IMR-90 (cell line): ENCODE measurements around the gene TSGA10. TPM values are rescaled to one million over a fixed set of nuclear protein-coding genes. Genes with fewer than 3 reads are reported as not detected.

Experiments used
- ATAC-seq: fragments of 200-7000 bp; cut with Tn5 transposase; 2 replicates; pipeline ENCODE4 v1.9.1; 2020; ENCODE audit warnings: low read depth, mild to moderate bottlenecking, moderate library complexity
- BruUV-seq: library from RNA; stranded (reverse); fragments of 400-500 nt; replicated peaks from 2 replicates; lab custom pipeline; 2021; lab: Mats Ljungman, UMichigan
- CTCF ChIA-PET: fragments of 300-600 bp; formaldehyde crosslinking; extraction: SDS; loops from one replicate; lab custom pipeline; 2021; ENCODE audit warnings: antibody characterized with exemption; lab: Yijun Ruan, JAX
- POLR2A ChIA-PET: fragments of 300-600 bp; sonication (Branson Sonifier 250); formaldehyde crosslinking; loops from one replicate; lab custom pipeline; 2022; ENCODE audit warnings: antibody characterized with exemption; ENCODE audit not compliant: unreplicated experiment; lab: Charles Lee
- DNase-seq: peaks from one replicate; pipeline ENCODE4 v3.0.0; 2013
- H2AFZ ChIP-seq: replicated peaks from 2 replicates; pipeline ENCODE3; 2013; ENCODE audit warnings: low read length, mild to moderate bottlenecking; ENCODE audit not compliant: poor library complexity
- H2AK5ac ChIP-seq: 2 replicates; pipeline ENCODE4 v1.6.1; 2013; ENCODE audit warnings: low read depth, low read length, inconsistent platforms
- H2AK9ac ChIP-seq: replicated peaks from 2 replicates; pipeline ENCODE3; 2013; ENCODE audit warnings: mild to moderate bottlenecking, low read depth, low read length, moderate library complexity; ENCODE audit not compliant: poor library complexity
- H2BK120ac ChIP-seq: 2 replicates; pipeline ENCODE4 v1.6.1; 2013; ENCODE audit warnings: low read depth, low read length, inconsistent platforms
- H2BK15ac ChIP-seq: 3 replicates; pipeline ENCODE4 v1.6.1; 2013; ENCODE audit warnings: low read depth, low read length, inconsistent platforms
- H2BK20ac ChIP-seq: 2 replicates; pipeline ENCODE4 v1.6.1; 2013; ENCODE audit warnings: low read depth, mild to moderate bottlenecking, inconsistent platforms, low read length, moderate library complexity
- H2BK5ac ChIP-seq: 2 replicates; pipeline ENCODE4 v1.6.1; 2013; ENCODE audit warnings: mild to moderate bottlenecking, low read depth, low read length, inconsistent platforms; ENCODE audit not compliant: poor library complexity, severe bottlenecking
- H3K14ac ChIP-seq: replicated peaks from 2 replicates; pipeline ENCODE4 v1.6.1; 2013; ENCODE audit warnings: low read depth, low read length, inconsistent platforms
- H3K18ac ChIP-seq: 2 replicates; pipeline ENCODE4 v1.6.1; 2013; ENCODE audit warnings: low read depth, low read length, control low read depth
- H3K23ac ChIP-seq: 2 replicates; pipeline ENCODE4 v1.6.1; 2013; ENCODE audit warnings: low read depth, low read length, inconsistent platforms
- H3K27ac ChIP-seq: 2 replicates; pipeline ENCODE4 v1.5.1; 2013; ENCODE audit warnings: mild to moderate bottlenecking, control low read depth, low read length; ENCODE audit not compliant: insufficient read depth
- H3K27me3 ChIP-seq: 2 replicates; pipeline ENCODE4 v1.6.1; 2013; ENCODE audit warnings: low read length; ENCODE audit not compliant: control insufficient read depth, insufficient read depth
- H3K36me3 ChIP-seq: 2 replicates; pipeline ENCODE4 v1.6.1; 2013; ENCODE audit warnings: low read length, mixed read lengths; ENCODE audit not compliant: control insufficient read depth, insufficient read depth
- H3K4ac ChIP-seq: 2 replicates; pipeline ENCODE4 v1.6.1; 2013; ENCODE audit warnings: low read depth, low read length, inconsistent platforms
- H3K4me1 ChIP-seq: 2 replicates; pipeline ENCODE4 v1.6.1; 2013; ENCODE audit warnings: low read length, mixed read lengths; ENCODE audit not compliant: control insufficient read depth, insufficient read depth
- H3K4me2 ChIP-seq: 2 replicates; pipeline ENCODE4 v1.6.1; 2013; ENCODE audit warnings: low read depth, mild to moderate bottlenecking, control low read depth, low read length, moderate library complexity
- H3K4me3 ChIP-seq: 2 replicates; pipeline ENCODE4 v1.5.1; 2013; ENCODE audit warnings: low read depth, mild to moderate bottlenecking, control low read depth, low read length, moderate library complexity; ENCODE audit not compliant: insufficient read depth
- H3K56ac ChIP-seq: 2 replicates; pipeline ENCODE4 v1.6.1; 2013; ENCODE audit warnings: low read length, inconsistent platforms; ENCODE audit not compliant: insufficient read depth; ENCODE audit errors: extremely low read depth
- H3K79me1 ChIP-seq, 2 experiments: 2 replicates each; pipeline ENCODE4 v1.6.1; 2013; ENCODE audit warnings: low read length in 2 of 2, inconsistent platforms in 1 of 2, low read depth in 1 of 2
- H3K9ac ChIP-seq: 2 replicates; pipeline ENCODE4 v1.6.1; 2013; ENCODE audit warnings: low read depth, low read length, control low read depth
- H3K9me1 ChIP-seq: 2 replicates; pipeline ENCODE4 v1.6.1; 2013; ENCODE audit warnings: low read length, inconsistent platforms; ENCODE audit not compliant: insufficient read depth
- H3K9me3 ChIP-seq: 2 replicates; pipeline ENCODE4 v1.6.1; 2013; ENCODE audit warnings: low read length; ENCODE audit not compliant: control insufficient read depth, insufficient read depth
- H4K20me1 ChIP-seq: 2 replicates; pipeline ENCODE4 v1.6.1; 2013; ENCODE audit warnings: low read length, inconsistent platforms; ENCODE audit not compliant: insufficient read depth
- H4K5ac ChIP-seq: 2 replicates; pipeline ENCODE4 v1.6.1; 2013; ENCODE audit warnings: mild to moderate bottlenecking, low read depth, low read length, control low read depth
- H4K8ac ChIP-seq, 2 experiments: 2 replicates each; pipeline ENCODE4 v1.6.1; 2013; ENCODE audit warnings: low read depth in 2 of 2, low read length in 2 of 2, control low read depth in 1 of 2, inconsistent platforms in 1 of 2
- H4K91ac ChIP-seq: 2 replicates; pipeline ENCODE4 v1.6.1; 2013; ENCODE audit warnings: low read depth, low read length, inconsistent platforms; ENCODE audit not compliant: insufficient read depth
- FOS ChIP-seq: fragments of 150-350 bp; IDR thresholded peaks from 2 replicates; pipeline ENCODE4 v1.6.1; 2016; ENCODE audit warnings: low read depth, low read length
- USF2 ChIP-seq: fragments of 150-350 bp; IDR thresholded peaks from 2 replicates; pipeline ENCODE4 v1.6.1; 2017; ENCODE audit warnings: mild to moderate bottlenecking, antibody characterized with exemption, low read length, low read depth
- WGBS, 2 experiments: methylation state at CpG; one replicate each; pipeline versions ENCODE4 v1.1.5 to v1.1.7; 2013; ENCODE audit warnings: missing lambda C conversion rate in 2 of 2; ENCODE audit not compliant: insufficient read length in 1 of 2; ENCODE audit errors: extremely low coverage in 2 of 2; 5-methylcytosine and 5-hydroxymethylcytosine counted together
- dilution Hi-C: fragments of 300-500 bp; cut with HindIII; formaldehyde crosslinking; loops from one replicate; pipeline ENCODE4 v1.14.3; 2018; ENCODE audit warnings: low sequenced_read_pairs; ENCODE audit not compliant: unreplicated experiment
- in situ Hi-C: fragments of 300-500 bp; cut with MboI; formaldehyde crosslinking; loops from 3 replicates; pipeline ENCODE4 v1.14.3; 2019; ENCODE audit warnings: low sequenced_read_pairs, inconsistent platforms, mixed read lengths
- intact Hi-C: fragments of 100-400 bp; cut with micrococcal nuclease; formaldehyde crosslinking; loops from 2 replicates; pipeline ENCODE4 v1.10.0; 2022
- polyA plus RNA-seq, 3 experiments: library from polyadenylated mRNA; depleted of rRNA; stranded (reverse); fragments of >200 nt; gene quantifications; 2 replicates each; pipeline ENCODE4 v1.2.3, GENCODE V29; 2012; ENCODE audit warnings: low replicate concordance in 1 of 3
- total RNA-seq: library from RNA; depleted of rRNA; stranded (reverse); fragments of >200 nt; gene quantifications from 2 replicates; pipeline ENCODE4 v1.2.3, GENCODE V29; 2012

Gene TSGA10
- total and polyA plus RNA-seq, 2 of the 4 experiments (the other 2 are of a cell fraction) = 0.32 to 0.54 TPM

GRCh38 chr2:99035920-99036319, 118.8 kb downstream of the TSGA10 start:
- Histone ChIP-seq H4K5ac (no peak overlapping the region), H3K4me2 (no peak overlapping the region), H4K8ac (no peak overlapping the region), H3K56ac (no peak overlapping the region), H3K9me3 (no peaks in the 10 kb centered on the region; the same call in 1 of the 2 replicates), H2BK15ac (no peak overlapping the region), H2BK5ac (no peak overlapping the region), H3K27ac (no peak overlapping the region), H3K27me3 (no peaks in the 10 kb centered on the region), H3K36me3 (no peaks in the 10 kb centered on the region), H3K18ac (no peak overlapping the region), H2AK5ac (no peak overlapping the region), H2BK20ac (no peak overlapping the region), H2BK120ac (no peak overlapping the region), H3K9ac (no peak overlapping the region), H2AFZ (no peak overlapping the region), H4K91ac (no peak overlapping the region), H4K20me1 (no peaks in the 10 kb centered on the region), H3K79me1 (no peaks in the 10 kb centered on the region), H2AK9ac (no peak overlapping the region), H3K4me3 (no peak overlapping the region), H3K9me1 (no peaks in the 10 kb centered on the region), H3K23ac (no peak overlapping the region), H3K14ac (no peak overlapping the region), H3K4me1 (no peaks in the 10 kb centered on the region), H3K4ac (no peak overlapping the region)
- ChIA-PET CTCF (no interaction called here), POLR2A (no interaction called here)
- intact Hi-C loops = no loop called here
- DNase-seq (no peak), ATAC-seq (no peak)
- no CpG with 5 or more reads among the region's 1 CpG for WGBS, 2 experiments
- no TSS peak for BruUV-seq
- no peak for TF ChIP-seq FOS
- TF ChIP-seq USF2 = no peak
- dilution Hi-C loops = no loop called here
- in situ Hi-C loops = no loop called here
